ENCODE data around the gene ARHGEF4.

Gene ARHGEF4

GRCh38 chr2:131016826-131017741, 180.4 kb downstream of the ARHGEF4 start:
- POLR2A ChIA-PET = no interaction called here
- DNase-seq (ENCODE audit: extremely low spot score) = no peak

GRCh38 chr2:131022731-131023130, 186.0 kb downstream of the ARHGEF4 start:
- no peak for DNase-seq (ENCODE audit: extremely low spot score)
- no peak for TF ChIP-seq CTCF (IDR thresholded peaks at IDR 0.05; ENCODE audit: control extremely low read depth, extremely low read depth, low read depth, missing control alignments)
- ChIA-PET CTCF (no interaction called here), POLR2A (no interaction called here)

More at GRCh38 chr2:131016826-131017741, 180.4 kb downstream of the ARHGEF4 start:
- no peak for TF ChIP-seq CTCF (IDR thresholded peaks at IDR 0.05; ENCODE audit: control extremely low read depth, extremely low read depth, low read depth, missing control alignments)
- CTCF ChIA-PET = no interaction called here

GRCh38 chr2:131023758-131024157, 187.0 kb downstream of the ARHGEF4 start:
- CTCF ChIA-PET = no interaction called here
- no peak for TF ChIP-seq CTCF (IDR thresholded peaks at IDR 0.05; ENCODE audit: control extremely low read depth, extremely low read depth, low read depth, missing control alignments)
- POLR2A ChIA-PET = no interaction called here
- DNase-seq (ENCODE audit: extremely low spot score) = no peak

- POLR2A ChIA-PET = no interaction called here
- no peak for TF ChIP-seq CTCF (IDR thresholded peaks at IDR 0.05; ENCODE audit: control extremely low read depth, extremely low read depth, low read depth, missing control alignments)
- DNase-seq (ENCODE audit: extremely low spot score) = no peak
- CTCF ChIA-PET = no interaction called here
Measured at GRCh38 chr2:131026919-131027318, 190.2 kb downstream of the ARHGEF4 start.

- CTCF ChIA-PET = no interaction called here
- POLR2A ChIA-PET = no interaction called here
- TF ChIP-seq CTCF (IDR thresholded peaks at IDR 0.05; ENCODE audit: control extremely low read depth, extremely low read depth, low read depth, missing control alignments) = no peak
- no peak for DNase-seq (ENCODE audit: extremely low spot score)
Measured at GRCh38 chr2:131027566-131028528, 191.1 kb downstream of the ARHGEF4 start.

- DNase-seq (ENCODE audit: extremely low spot score) = no peak
- no peak for TF ChIP-seq CTCF (IDR thresholded peaks at IDR 0.05; ENCODE audit: control extremely low read depth, extremely low read depth, low read depth, missing control alignments)
- POLR2A ChIA-PET = no interaction called here
- CTCF ChIA-PET = no interaction called here
Measured at GRCh38 chr2:131029812-131030211, 193.1 kb downstream of the ARHGEF4 start.
